HL-60/S4 treated with phorbol 12-myristate 13-acetate at 8.2 ng/mL for 4 days and 3 days (cell line): Measurements from ENCODE around the gene YWHAG.
"Not testable (repeated sequence)": the region's sequence is repeated elsewhere in the genome, so short reads cannot be mapped to it uniquely, and the experiment has no call there.

ENCODE experiments used
- in situ Hi-C: fragments of 300-500 bp; cut with MboI; formaldehyde crosslinking; loops from 2 replicates; pipeline ENCODE4 v1.15.0; 2022; ENCODE audit warnings: low sequenced_read_pairs

YWHAG gene

GRCh38 chr7:76349313-76349885, 9.4 kb downstream of the YWHAG start:
- in situ Hi-C loops: no loop called here

DNA sequence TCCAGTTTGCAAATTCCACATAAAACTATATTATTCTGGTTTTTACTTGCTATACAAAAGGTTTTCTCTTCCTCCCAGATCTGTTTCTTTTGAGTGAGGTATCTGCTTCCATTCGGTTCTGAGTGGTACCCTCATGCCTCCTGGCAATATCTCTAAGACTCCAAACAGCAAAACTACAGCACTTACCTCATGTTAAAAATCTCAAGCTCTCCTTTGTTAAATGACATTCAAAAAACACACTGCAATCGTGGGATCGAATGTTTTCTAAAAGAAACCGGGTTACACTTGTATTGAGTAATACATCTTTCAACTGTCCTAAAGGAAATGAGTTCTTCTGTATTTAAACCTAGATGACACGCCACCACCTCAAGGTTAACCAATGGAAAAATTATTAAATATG, 11.1 kb downstream of the YWHAG start:
- in situ Hi-C loops: no loop called here

- in situ Hi-C loops: no loop called here
Observed at GRCh38 chr7:76346778-76347177, 12.0 kb downstream of the YWHAG start.

GRCh38 chr7:76346097-76346496, 12.7 kb downstream of the YWHAG start:
- in situ Hi-C loops: no loop called here

DNA sequence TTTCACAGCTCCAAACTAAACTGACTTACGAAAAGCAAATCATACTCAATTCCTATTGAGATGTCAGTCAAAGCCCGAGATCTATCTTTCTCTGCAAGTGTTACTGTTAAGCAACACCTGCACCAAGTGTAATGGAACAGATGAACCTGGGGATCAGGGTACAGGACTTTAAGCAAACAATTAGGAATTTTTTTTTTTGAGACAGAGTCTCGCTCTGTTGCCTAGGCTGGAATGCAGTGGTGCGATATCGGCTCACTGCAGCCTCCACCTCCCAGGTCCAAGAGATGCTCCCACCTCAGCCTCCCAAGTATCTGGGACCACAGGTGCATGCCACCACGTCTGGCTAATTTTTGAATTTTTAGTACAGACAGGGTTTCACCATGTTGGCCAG, 14.9 kb downstream of the YWHAG start:
- in situ Hi-C loops: no loop called here

DNA sequence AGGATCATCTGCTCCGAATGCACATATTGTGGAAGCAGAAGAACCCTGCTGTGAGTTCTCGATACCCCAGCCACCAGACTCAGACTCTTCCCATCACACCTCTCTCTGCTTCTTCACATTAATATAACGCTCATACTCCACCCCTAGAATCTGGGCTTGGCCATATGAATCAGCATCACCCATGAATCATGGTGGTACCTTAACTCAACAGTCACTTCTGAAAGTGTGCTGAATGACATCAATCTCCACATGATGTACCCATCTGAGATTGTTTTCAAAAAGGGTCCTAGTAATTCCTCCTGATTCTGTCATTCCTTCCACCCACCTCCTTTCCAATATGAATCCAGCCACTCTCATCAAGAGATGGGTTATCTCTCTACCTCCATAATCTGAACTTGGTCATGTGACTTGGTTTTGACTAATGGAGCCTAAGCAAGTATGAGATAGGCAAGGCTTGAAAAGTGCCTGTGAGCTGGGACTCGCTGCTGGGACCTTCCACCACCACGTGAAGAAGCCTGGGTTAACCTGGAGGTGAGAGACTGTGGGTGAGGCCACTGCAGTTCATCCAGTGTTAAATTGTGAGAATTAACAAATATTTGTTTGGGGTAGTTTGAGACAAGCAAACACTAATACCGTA, 15.4 kb downstream of the YWHAG start:
- in situ Hi-C loops: no loop called here

- in situ Hi-C loops: no loop called here
Observed at GRCh38 chr7:76342222-76342621, 16.6 kb downstream of the YWHAG start.

- in situ Hi-C loops: no loop called here
Observed at GRCh38 chr7:76340617-76341131, 18.1 kb downstream of the YWHAG start.

DNA sequence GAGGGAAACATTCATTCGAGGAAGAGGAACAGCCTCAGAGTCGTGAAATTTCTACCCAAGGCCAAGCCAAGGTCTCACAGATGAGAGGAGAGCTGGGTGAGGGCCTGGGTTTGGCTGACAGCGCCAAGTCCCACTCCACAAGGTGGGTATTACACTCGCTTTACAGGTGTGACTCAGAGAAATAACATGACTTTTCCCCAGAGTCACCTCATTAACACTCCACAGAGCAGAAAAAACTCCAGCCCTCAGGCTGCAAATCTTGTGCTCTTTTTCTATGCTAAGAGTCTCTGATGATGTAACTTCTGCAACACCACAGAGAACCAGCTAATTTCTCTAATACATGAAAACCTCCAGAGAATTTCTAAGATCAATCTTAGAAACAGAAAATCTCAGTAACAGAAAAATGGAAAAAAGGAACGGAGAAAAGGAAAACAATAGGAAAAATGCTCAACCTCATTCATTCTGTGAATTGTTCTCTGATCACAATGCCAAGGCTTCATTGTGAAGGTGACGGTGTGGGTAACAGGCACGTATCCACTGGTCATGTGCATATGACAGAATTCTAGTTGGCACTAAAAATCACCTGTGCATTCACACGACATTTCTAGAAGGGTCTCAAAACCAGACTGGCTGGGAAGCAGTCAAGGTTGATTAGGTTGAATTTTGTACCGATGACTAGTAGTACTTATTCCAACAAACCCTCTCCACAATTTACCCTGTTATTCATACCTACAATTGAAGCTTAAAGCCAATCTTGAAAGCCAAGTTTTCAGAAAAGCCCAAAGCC, 20.3 kb downstream of the YWHAG start:
- in situ Hi-C loops: no loop called here

- in situ Hi-C loops: no loop called here
Observed at GRCh38 chr7:76337147-76337546, 21.6 kb downstream of the YWHAG start.

- in situ Hi-C loops: no loop called here
Observed at GRCh38 chr7:76336094-76336493, 22.7 kb downstream of the YWHAG start.

DNA sequence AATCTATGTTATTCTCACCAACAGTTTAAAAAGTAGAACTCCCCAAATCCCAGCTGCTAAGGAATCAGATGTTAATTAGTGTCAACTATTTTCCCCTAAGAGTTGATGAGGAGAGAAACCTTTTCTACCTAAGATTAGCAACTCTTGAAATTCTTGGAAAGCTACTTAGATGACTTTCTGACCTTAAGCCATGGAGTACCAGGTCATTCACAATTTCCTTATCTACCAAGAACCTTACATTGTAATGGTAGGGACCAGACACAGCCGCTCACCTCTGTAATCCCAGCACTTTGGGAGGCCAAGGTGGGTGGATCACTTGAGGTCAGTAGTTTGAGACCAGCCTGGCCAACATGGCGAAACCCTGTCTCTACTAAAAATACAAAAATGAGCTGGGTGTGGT, 23.4 kb downstream of the YWHAG start:
- in situ Hi-C loops: not testable (repeated sequence)

- in situ Hi-C loops: no loop called here
Observed at GRCh38 chr7:76334320-76334967, 24.3 kb downstream of the YWHAG start.

- in situ Hi-C loops: no loop called here
Observed at GRCh38 chr7:76333511-76334101, 25.2 kb downstream of the YWHAG start.

DNA sequence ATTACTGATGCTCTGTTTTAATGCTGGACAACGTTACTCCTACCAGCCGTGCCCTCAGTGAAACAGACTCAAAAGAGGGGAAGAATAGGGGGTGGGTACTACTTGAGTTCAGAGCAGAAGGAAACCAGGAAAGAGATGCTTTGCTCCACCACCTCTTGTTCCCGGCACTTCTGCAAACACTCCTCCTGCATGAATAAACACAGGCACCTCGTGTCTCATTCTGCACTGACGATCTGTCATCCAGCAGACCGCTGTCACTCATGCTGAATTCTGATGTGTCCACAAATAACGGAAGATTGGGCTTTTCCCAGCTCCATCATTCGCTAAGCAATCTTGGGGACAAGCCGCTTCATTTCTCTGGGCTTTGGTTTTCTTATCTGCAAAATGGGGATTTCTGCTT, 26.7 kb downstream of the YWHAG start:
- in situ Hi-C loops: no loop called here

GRCh38 chr7:76330673-76331072, 28.1 kb downstream of the YWHAG start:
- in situ Hi-C loops: no loop called here

DNA sequence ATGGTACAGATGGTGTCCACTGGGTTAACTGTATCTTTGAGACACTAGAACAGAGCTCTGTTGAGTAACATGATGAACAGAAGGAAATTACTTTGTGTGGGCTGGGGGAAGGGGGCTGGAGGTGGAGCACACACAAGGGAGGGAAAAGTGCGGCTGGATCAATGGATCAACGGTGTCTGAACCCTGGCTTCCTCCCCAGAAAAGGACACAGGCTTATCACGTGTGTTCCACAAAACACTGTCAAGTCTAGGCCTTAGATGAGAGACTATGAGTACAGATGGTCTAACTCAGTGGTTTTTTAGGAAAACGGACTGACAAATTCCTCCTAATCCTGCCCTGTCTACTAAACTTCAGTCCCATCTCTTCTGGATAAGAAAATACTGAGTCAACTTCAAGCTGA, 28.5 kb downstream of the YWHAG start:
- in situ Hi-C loops: no loop called here

GRCh38 chr7:76329479-76329878, 29.3 kb downstream of the YWHAG start:
- in situ Hi-C loops: no loop called here

GRCh38 chr7:76328389-76328788, 30.4 kb downstream of the YWHAG start:
- in situ Hi-C loops: no loop called here

DNA sequence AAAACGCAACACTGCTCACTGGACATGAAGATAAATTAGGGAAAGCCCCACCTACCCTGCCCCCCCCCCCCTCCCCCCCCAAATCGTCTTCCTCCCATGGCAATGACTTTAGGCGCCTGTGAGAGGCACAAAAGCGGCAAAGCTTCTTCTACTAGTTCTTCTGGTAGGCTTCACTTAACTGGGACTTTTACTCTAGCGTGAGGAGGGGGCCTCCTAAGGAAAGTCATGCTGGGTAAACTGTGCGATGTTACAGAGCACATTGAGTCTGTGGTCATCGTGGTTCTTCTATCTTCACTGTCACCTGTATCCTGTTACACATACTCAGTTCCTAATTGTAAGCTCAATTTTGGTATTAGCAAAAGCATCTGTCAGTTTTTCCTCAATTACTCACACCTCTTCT, 31.2 kb downstream of the YWHAG start:
- in situ Hi-C loops: no loop called here

DNA sequence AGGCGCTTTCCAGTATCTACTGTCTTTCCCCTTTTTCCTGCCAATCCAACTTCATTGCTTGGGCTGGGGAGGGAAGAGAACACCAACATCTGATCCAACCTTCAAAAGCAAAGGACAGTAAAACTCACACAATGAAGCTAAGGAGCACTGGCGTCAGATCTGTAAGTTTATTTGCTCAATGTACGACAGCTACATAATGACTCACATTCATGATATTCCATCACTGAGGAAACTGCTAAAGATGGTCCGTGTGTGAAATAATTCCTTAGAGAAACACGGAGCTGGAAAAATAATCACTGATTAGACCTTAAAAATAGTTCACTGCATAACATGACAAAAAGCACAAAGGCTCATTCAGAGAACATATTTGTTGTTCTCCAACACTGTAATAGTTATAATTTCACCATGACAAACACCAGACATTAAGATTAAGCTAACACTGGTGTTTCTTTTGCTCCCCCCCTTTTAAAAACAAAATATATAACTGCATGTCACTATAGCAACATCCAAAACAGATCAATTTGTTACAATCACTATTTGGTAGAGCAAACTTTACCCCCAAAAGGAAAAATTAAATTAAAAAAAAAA, 32.1 kb downstream of the YWHAG start:
- in situ Hi-C loops: no loop called here
